CD4-positive, alpha-beta T cell (primary cell): Measurements from ENCODE around the gene MEIOC. TPM values are rescaled to one million over a fixed set of nuclear protein-coding genes. Genes with fewer than 3 reads are reported as not detected.
A peak's percentile ranks its signal among the peaks of the same experiment; 100 is the strongest.
"Not testable (repeated sequence)": the region's sequence is repeated elsewhere in the genome, so short reads cannot be mapped to it uniquely, and the experiment has no call there.

Experiments
- ATAC-seq: fragments of 200-7000 bp; cut with Tn5 transposase; one replicate; pipeline ENCODE4 v1.10.0; 2022; ENCODE audit warnings: mild to moderate bottlenecking; ENCODE audit not compliant: poor library complexity
- CTCF ChIA-PET: fragments of 350-600 bp; sonication (Branson Sonifier 250); formaldehyde crosslinking; loops from one replicate; lab custom pipeline; 2021; ENCODE audit warnings: antibody characterized with exemption, inconsistent platforms; lab: Charles Lee
- POLR2A ChIA-PET: fragments of 350-600 bp; sonication (Branson Sonifier 250); formaldehyde crosslinking; loops from one replicate; lab custom pipeline; 2021; ENCODE audit warnings: antibody characterized with exemption, inconsistent platforms; lab: Charles Lee
- DNase-seq, 14 experiments: peaks; one replicate each; pipeline ENCODE4 v3.0.0-alpha.2; 2013 to 2020; ENCODE audit warnings: mixed read lengths in 2 of 14
- H3K27ac ChIP-seq, 2 donors: one replicate each; pipeline versions ENCODE4 v1.5.1 to v1.7.0; 2013; ENCODE audit warnings: low read length in 2 of 2, low read depth in 1 of 2, mild to moderate bottlenecking in 1 of 2
- H3K27me3 ChIP-seq, 2 experiments: 1 replicate in 1 of 2; 2 replicates in 1 of 2; pipeline versions ENCODE4 v1.6.1 to v1.7.0; 2013; ENCODE audit warnings: low read length in 2 of 2, control low read depth in 1 of 2, mild to moderate bottlenecking in 1 of 2, moderate library complexity in 1 of 2; ENCODE audit not compliant: insufficient read depth in 2 of 2, control insufficient read depth in 1 of 2
- H3K36me3 ChIP-seq: one replicate; pipeline ENCODE4 v1.6.1; 2013; ENCODE audit warnings: low read length, control low read depth; ENCODE audit not compliant: insufficient read depth
- H3K4me1 ChIP-seq: one replicate; pipeline ENCODE4 v1.6.1; 2013; ENCODE audit warnings: low read length, control low read depth; ENCODE audit not compliant: insufficient read depth
- H3K4me3 ChIP-seq: one replicate; pipeline ENCODE4 v1.5.1; 2013; ENCODE audit warnings: mild to moderate bottlenecking, low read length, moderate library complexity
- H3K9me3 ChIP-seq, 2 experiments: 1 replicate in 1 of 2; 2 replicates in 1 of 2; pipeline versions ENCODE4 v1.6.1 to v1.7.0; 2013; ENCODE audit warnings: low read length in 2 of 2, mild to moderate bottlenecking in 2 of 2, control low read depth in 1 of 2, moderate library complexity in 1 of 2; ENCODE audit not compliant: control insufficient read depth in 1 of 2, insufficient read depth in 1 of 2
- H3K27ac Mint-ChIP-seq: one replicate; pipeline ENCODE4 v1.8.0; 2020; ENCODE audit warnings: mixed read lengths
- H3K27me3 Mint-ChIP-seq: one replicate; pipeline ENCODE4 v1.8.0; 2021; ENCODE audit warnings: mixed read lengths
- H3K36me3 Mint-ChIP-seq: one replicate; pipeline ENCODE4 v1.8.0; 2021; ENCODE audit warnings: low read depth, mixed read lengths
- H3K4me1 Mint-ChIP-seq: one replicate; pipeline ENCODE4 v1.8.0; 2021; ENCODE audit warnings: low read depth, mixed read lengths
- H3K4me3 Mint-ChIP-seq: one replicate; pipeline ENCODE4 v1.8.0; 2020; ENCODE audit warnings: mild to moderate bottlenecking, mixed read lengths
- H3K9me3 Mint-ChIP-seq: one replicate; pipeline ENCODE4 v1.8.0; 2020; ENCODE audit warnings: mixed read lengths
- CTCF ChIP-seq: fragments of 200-600 bp; IDR thresholded peaks from one replicate; pipeline ENCODE4 v1.8.0; 2022; ENCODE audit warnings: antibody characterized with exemption, mild to moderate bottlenecking
- intact Hi-C, 2 experiments: fragments of 100-400 bp; cut with DNase I in 1 of 2; cut with micrococcal nuclease in 1 of 2; formaldehyde crosslinking; loops; one replicate each; pipeline versions ENCODE4 v1.15.1 to v1.9.0; 2023 to 2025; cut with DNase I, micrococcal nuclease
- total RNA-seq, 174 experiments: library from RNA in 2 of 174; stranded (reverse) in 2 of 174; gene quantifications; one replicate each; pipeline ENCODE4 v1.2.3 and lab custom pipeline; 2021 to 2026

Gene MEIOC
- total RNA-seq, 2 experiments from 2014 or later, result 0.08 TPM; not detected in 1

DNA sequence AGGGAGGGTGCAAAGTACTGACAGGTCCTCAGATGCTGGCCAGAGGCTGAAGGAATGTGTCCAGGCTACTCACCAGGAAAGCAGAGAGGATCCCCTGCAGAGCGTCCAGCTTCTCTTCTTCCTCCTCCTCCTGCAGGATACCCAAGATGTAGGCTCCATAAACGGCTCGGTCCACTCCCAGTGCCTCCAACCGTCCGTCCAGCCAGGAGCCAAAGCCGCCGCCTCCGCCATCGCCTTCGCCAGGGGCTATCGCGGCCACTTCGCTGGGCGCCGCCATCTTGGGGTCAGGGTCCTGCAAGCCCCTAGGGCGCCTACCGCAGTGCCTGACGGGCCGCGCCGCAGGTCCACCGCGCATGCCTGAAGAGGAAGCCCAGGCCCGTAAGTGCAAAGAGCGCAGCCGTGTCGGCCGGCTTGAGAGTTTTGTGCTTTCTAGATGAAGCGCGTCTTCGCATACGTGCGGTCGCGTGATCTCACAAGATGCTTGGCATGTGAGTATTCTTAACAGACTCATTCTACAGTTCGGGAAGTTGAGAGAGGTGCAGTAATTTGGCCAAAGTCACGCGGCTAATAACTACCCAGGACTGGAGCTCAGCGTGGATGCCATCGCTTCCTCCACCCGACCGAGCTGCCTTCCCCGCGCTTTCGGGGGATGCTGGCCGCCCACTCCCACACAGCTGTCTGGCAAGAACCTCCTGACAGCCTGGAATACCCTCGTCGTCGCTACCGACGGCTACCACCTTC, 33.4 kb downstream of the MEIOC start, which contains the start of gene CCDC43:
TSS of gene CCDC43 (minus strand) at position 300 of the 741 bp plus-strand sequence. CDS start at position 277, 23 bp downstream.
- H3K4me3 ChIP-seq, result peak within 1 kb of the TSS; percentile 88
- H3K4me3 Mint-ChIP-seq, result peak within 1 kb of the TSS; percentile 98
- CTCF ChIA-PET, result no interaction called here
- H3K27me3 Mint-ChIP-seq, result no peaks in the 10 kb centered on the region
- H3K4me1 ChIP-seq, result peaks cover 27% of the 10 kb centered on the region
- H3K9me3 Mint-ChIP-seq, result no peaks in the 10 kb centered on the region
- H3K36me3 ChIP-seq, result peaks cover 13% of the 10 kb centered on the region
- peak; percentile 97 for ATAC-seq
- H3K9me3 ChIP-seq, result no peaks in the 10 kb centered on the region
- H3K27me3 ChIP-seq, result no peaks in the 10 kb centered on the region
- no peak for TF ChIP-seq CTCF
- peaks cover 39% of the 10 kb centered on the region for H3K36me3 Mint-ChIP-seq
- H3K27ac ChIP-seq, result peak within 1 kb of the TSS; percentile 88 to 89
- peak; percentile 88 to 96 (median 90) for DNase-seq
- intact Hi-C loops, result loop anchor here (1.0 to 2.0 kb wide), 2 partner anchors 19 to 209 kb away; partner anchors contain the start of genes DBF4B (in 2 of the 2) and EFTUD2 (in 1 of the 2)
- POLR2A ChIA-PET, result interaction anchor here (0.7 to 3.7 kb wide), 5 partner anchors 18 to 1302 kb away, joined by 3 to 33 read pairs (median 3); partner anchors contain the start of genes DBF4B and NMT1
- H3K4me1 Mint-ChIP-seq, result peaks cover 30% of the 10 kb centered on the region
- peak within 1 kb of the TSS; percentile 96 for H3K27ac Mint-ChIP-seq

- ChIA-PET CTCF (interaction anchor here (0.6 kb wide), 1 partner anchor 20 kb away, joined by 3 read pairs; no protein-coding TSS in a partner anchor), POLR2A (interaction anchor here (0.7 to 3.7 kb wide), 4 partner anchors 17 to 1303 kb away, joined by 3 to 33 read pairs (median 3); partner anchors contain the start of genes DBF4B and NMT1)
- H3K4me3 Mint-ChIP-seq, result peak overlapping the region; percentile 98
- H3K27me3 ChIP-seq, H3K36me3 ChIP-seq, H3K4me3 ChIP-seq, H3K9me3 ChIP-seq, H3K27ac ChIP-seq, intact Hi-C loops, ATAC-seq, H3K9me3 Mint-ChIP-seq, H3K27me3 Mint-ChIP-seq: not testable (repeated sequence)
- peak in 3 of 14 experiments; percentile 20 to 53 (median 38) for DNase-seq
- peaks cover 27% of the 10 kb centered on the region for H3K4me1 ChIP-seq
- H3K36me3 Mint-ChIP-seq, result peaks cover 29% of the 10 kb centered on the region
- peak overlapping the region; percentile 72 for H3K27ac Mint-ChIP-seq
- H3K4me1 Mint-ChIP-seq, result peaks cover 23% of the 10 kb centered on the region
Measured at GRCh38 chr17:44690746-44691306, 34.6 kb downstream of the MEIOC start.

- no peaks in the 10 kb centered on the region for H3K36me3 ChIP-seq
- no peaks in the 10 kb centered on the region for H3K9me3 Mint-ChIP-seq
- no peak overlapping the region for H3K27ac ChIP-seq
- POLR2A ChIA-PET, result interaction anchor here (1.2 kb wide), 1 partner anchor 14 kb away, joined by 3 read pairs; the partner anchor contains the start of gene DBF4B
- no peak overlapping the region for H3K27ac Mint-ChIP-seq
- H3K9me3 ChIP-seq, result no peaks in the 10 kb centered on the region
- CTCF ChIA-PET, result no interaction called here
- DNase-seq, result no peak
- peaks cover 13% of the 10 kb centered on the region for H3K36me3 Mint-ChIP-seq
- H3K27me3 Mint-ChIP-seq, result no peaks in the 10 kb centered on the region
- H3K27me3 ChIP-seq, result no peaks in the 10 kb centered on the region
- H3K4me3 ChIP-seq, result no peak overlapping the region
- intact Hi-C loops, result no loop called here
- ATAC-seq, result no peak
- no peak overlapping the region for H3K4me3 Mint-ChIP-seq
- no peak for TF ChIP-seq CTCF
- H3K4me1 Mint-ChIP-seq, result peaks cover 17% of the 10 kb centered on the region
- peaks cover 22% of the 10 kb centered on the region for H3K4me1 ChIP-seq
Measured at GRCh38 chr17:44693609-44694008, 37.3 kb downstream of the MEIOC start.

DNA sequence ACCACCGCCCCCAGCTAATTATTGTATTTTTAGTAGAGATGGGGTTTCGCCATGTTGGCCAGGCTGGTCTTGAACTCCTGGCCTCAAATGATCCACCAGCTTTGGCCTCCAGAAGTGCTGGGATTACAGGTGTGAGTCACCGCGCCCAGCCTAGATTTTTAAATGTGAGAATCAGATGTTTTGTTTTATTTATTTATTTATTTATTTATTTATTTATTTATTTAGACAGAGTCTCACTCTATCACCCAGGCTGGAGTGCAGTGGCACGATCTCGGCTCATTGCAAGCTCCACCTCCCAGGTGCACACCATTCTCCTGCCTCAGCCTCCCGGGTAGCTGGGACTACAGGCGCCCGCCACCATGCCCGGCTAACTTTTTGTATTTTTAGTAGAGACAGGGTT, 44.0 kb downstream of the MEIOC start:
- CTCF ChIA-PET, H3K27me3 Mint-ChIP-seq, H3K27ac ChIP-seq, intact Hi-C loops, H3K9me3 Mint-ChIP-seq, H3K4me3 Mint-ChIP-seq, H3K4me3 ChIP-seq, DNase-seq, H3K36me3 ChIP-seq, H3K9me3 ChIP-seq, H3K4me1 Mint-ChIP-seq, H3K36me3 Mint-ChIP-seq, H3K27me3 ChIP-seq, H3K4me1 ChIP-seq, ATAC-seq, H3K27ac Mint-ChIP-seq, POLR2A ChIA-PET: not testable (repeated sequence)
